Activated CD8-positive, alpha-beta memory T cell treated with anti-CD3 and anti-CD28 coated beads, Interleukin-2, amount 50 U/mL, for 48 hours (primary cell): Measurements from ENCODE around the gene LRRC14B.

ENCODE experiments used
- DNase-seq: peaks from one replicate; pipeline ENCODE4 v3.0.0-alpha.2; 2020

Gene LRRC14B

GRCh38 chr5:176296-176823 is 14.9 kb upstream of the LRRC14B start:
- no peak for DNase-seq

GRCh38 chr5:178110-178509 is 13.2 kb upstream of the LRRC14B start:
- DNase-seq = no peak

GRCh38 chr5:179401-179800 is 11.9 kb upstream of the LRRC14B start:
- no peak for DNase-seq

GRCh38 chr5:180286-180918 is 10.9 kb upstream of the LRRC14B start:
- DNase-seq = no peak

- no peak for DNase-seq
Measured at GRCh38 chr5:181160-181559, 10.1 kb upstream of the LRRC14B start.

- no peak for DNase-seq
Measured at GRCh38 chr5:181566-181965, 9.7 kb upstream of the LRRC14B start.

- DNase-seq = no peak
Measured at GRCh38 chr5:182126-182525, 9.2 kb upstream of the LRRC14B start.

GRCh38 chr5:184471-184870 is 6.8 kb upstream of the LRRC14B start:
- DNase-seq = no peak

- no peak for DNase-seq
Measured at GRCh38 chr5:185095-186070, 5.9 kb upstream of the LRRC14B start.

GRCh38 chr5:186091-187041 is 4.9 kb upstream of the LRRC14B start:
- DNase-seq = no peak

- DNase-seq = no peak
Measured at GRCh38 chr5:187042-187431, 4.3 kb upstream of the LRRC14B start.

GRCh38 chr5:187617-188451 is 3.5 kb upstream of the LRRC14B start:
- no peak for DNase-seq

GRCh38 chr5:188488-189481 is 2.5 kb upstream of the LRRC14B start:
- DNase-seq = peak; percentile 93

GRCh38 chr5:189486-189885 is 1.8 kb upstream of the LRRC14B start:
- DNase-seq = no peak

- no peak for DNase-seq
Measured at GRCh38 chr5:189976-190365, 1.3 kb upstream of the LRRC14B start.

GRCh38 chr5:190366-191035 is 794 bp upstream of the LRRC14B start:
- no peak for DNase-seq

GRCh38 chr5:191949-192690 is 825 bp downstream of the LRRC14B start:
- no peak for DNase-seq

- DNase-seq = no peak
Measured at GRCh38 chr5:192691-192969, 1.3 kb downstream of the LRRC14B start.
